HG03280 (cell line): ENCODE data around the gene HS3ST3B1.

Source experiments
- ATAC-seq: cut with Tn5 transposase; IDR thresholded peaks from one replicate; pipeline ENCODE4 v1.9.1; 2021; ENCODE audit warnings: mild to moderate bottlenecking, moderate library complexity; ENCODE audit not compliant: unreplicated experiment

The HS3ST3B1 gene

GRCh38 chr17:14398766-14399165 lies 97.9 kb downstream of the HS3ST3B1 start:
- no peak for ATAC-seq
